ENCODE results near the gene ANKRD28. TPM values are rescaled to one million over a fixed set of nuclear protein-coding genes. Genes with fewer than 3 reads are reported as not detected.
A peak's percentile ranks its signal among the peaks of the same experiment; 100 is the strongest.

ANKRD28 gene
- total RNA-seq, 1 donor from 2014 or later: 60.6 TPM

DNA sequence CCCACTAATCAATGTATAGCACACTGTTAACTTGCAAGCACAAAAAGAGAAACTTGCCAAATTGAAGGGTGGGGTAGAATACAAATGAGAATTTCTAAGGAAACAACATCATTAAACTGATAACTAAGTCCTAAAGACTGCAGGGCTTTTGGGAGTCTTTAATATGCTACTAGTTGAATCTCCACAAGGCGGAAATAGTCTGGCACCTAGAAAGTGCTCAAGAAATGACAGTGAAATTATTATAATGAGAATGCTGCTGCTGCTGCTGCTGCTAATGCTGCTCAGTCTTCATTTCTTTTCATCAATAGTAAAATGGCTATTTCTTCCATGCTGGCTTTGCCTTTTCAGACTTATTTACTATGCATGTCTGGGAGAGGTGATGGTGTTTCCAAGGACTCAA lies 104.4 kb downstream of the ANKRD28 start:
- no peak overlapping the region for H3K4me3 ChIP-seq (ENCODE audit: low read depth, low read length)
- DNase-seq (ENCODE audit: low read depth): peak; percentile 6
- TF ChIP-seq, protein P1, sequence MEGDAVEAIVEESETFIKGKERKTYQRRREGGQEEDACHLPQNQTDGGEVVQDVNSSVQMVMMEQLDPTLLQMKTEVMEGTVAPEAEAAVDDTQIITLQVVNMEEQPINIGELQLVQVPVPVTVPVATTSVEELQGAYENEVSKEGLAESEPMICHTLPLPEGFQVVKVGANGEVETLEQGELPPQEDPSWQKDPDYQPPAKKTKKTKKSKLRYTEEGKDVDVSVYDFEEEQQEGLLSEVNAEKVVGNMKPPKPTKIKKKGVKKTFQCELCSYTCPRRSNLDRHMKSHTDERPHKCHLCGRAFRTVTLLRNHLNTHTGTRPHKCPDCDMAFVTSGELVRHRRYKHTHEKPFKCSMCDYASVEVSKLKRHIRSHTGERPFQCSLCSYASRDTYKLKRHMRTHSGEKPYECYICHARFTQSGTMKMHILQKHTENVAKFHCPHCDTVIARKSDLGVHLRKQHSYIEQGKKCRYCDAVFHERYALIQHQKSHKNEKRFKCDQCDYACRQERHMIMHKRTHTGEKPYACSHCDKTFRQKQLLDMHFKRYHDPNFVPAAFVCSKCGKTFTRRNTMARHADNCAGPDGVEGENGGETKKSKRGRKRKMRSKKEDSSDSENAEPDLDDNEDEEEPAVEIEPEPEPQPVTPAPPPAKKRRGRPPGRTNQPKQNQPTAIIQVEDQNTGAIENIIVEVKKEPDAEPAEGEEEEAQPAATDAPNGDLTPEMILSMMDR (IDR thresholded peaks at IDR 0.05; ENCODE audit: insufficient read depth, low read length, severe bottlenecking): no peak
- H3K36me3 ChIP-seq (ENCODE audit: control insufficient read depth, insufficient read depth, low read length): peaks cover 4% of the 10 kb centered on the region
- FAIRE-seq: no peak
- no peaks in the 10 kb centered on the region for H3K27me3 ChIP-seq (ENCODE audit: control insufficient read depth, insufficient read depth, low read length)

DNA sequence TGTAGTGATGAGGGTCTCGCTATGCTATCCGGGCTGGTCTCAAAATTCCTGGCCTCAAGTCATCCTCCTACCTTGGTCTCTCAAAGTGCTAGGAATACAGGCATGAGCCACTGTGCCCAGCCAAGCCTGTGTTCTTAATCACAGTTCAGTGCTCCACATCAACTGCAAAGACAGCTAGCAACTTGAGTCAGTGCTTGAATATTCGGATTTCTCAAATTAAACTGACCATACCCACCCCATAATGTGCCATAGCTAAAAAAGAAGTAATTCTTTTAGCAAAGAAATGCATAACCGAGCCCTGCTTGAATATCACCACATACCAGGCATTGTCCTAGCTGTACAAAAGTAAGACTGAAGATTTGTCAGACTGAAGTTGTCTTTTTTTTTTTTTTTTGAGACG lies 107.0 kb downstream of the ANKRD28 start:
- FAIRE-seq (no peak), DNase-seq (ENCODE audit: low read depth) (no peak)
- H3K4me3 ChIP-seq (ENCODE audit: low read depth, low read length): no peak overlapping the region
- TF ChIP-seq, protein P1 (IDR thresholded peaks at IDR 0.05; ENCODE audit: insufficient read depth, low read length, severe bottlenecking): no peak
- peaks cover 8% of the 10 kb centered on the region for H3K36me3 ChIP-seq (ENCODE audit: control insufficient read depth, insufficient read depth, low read length)
- H3K27me3 ChIP-seq (ENCODE audit: control insufficient read depth, insufficient read depth, low read length): no peaks in the 10 kb centered on the region

DNA sequence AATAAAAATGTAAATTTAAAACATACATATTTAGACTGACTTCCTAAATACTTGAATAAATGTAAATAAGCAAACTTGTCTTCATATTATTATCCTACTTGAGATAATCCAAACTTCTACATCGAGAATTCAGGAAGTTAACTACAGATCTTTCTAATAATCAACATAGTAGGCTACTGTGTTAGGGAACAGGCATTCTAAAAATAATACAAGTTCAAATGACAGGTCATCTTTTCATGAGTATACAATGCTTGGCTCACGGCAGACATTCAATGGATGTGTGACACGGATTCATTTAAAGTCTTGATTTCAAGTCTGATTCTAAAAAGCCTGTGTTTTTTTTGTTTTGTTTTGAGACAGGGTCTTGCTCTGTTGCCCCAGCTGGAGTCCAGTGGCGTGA lies 107.5 kb downstream of the ANKRD28 start:
- H3K4me3 ChIP-seq (ENCODE audit: low read depth, low read length): no peak overlapping the region
- H3K36me3 ChIP-seq (ENCODE audit: control insufficient read depth, insufficient read depth, low read length): peaks cover 8% of the 10 kb centered on the region
- H3K27me3 ChIP-seq (ENCODE audit: control insufficient read depth, insufficient read depth, low read length): no peaks in the 10 kb centered on the region
- FAIRE-seq: no peak
- no peak for DNase-seq (ENCODE audit: low read depth)
- TF ChIP-seq, protein P1 (IDR thresholded peaks at IDR 0.05; ENCODE audit: insufficient read depth, low read length, severe bottlenecking): no peak

DNA sequence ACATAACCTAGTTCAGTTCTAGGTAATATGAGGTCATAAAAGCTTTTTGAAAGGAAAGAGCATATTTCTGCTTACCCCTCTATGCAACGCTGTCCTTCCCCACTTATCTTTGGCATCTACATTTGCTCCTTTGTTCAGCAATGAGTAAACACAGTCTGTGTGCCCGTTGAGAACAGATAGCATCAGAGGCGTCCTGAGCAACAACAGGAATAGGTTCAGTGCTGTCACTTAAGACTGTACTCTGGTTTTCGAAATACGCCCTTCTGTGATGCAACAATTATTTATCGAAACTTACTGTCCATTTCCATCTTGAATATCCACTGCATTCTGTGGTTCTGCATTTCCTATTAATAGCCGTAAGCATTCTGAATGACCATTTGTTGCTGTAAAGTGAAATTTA lies 111.9 kb downstream of the ANKRD28 start:
- Histone ChIP-seq H3K36me3 (ENCODE audit: control insufficient read depth, insufficient read depth, low read length) (peaks cover 8% of the 10 kb centered on the region), H3K4me3 (ENCODE audit: low read depth, low read length) (no peak overlapping the region), H3K27me3 (ENCODE audit: control insufficient read depth, insufficient read depth, low read length) (no peaks in the 10 kb centered on the region)
- DNase-seq (ENCODE audit: low read depth) (no peak), FAIRE-seq (no peak)
- TF ChIP-seq, protein P1 (IDR thresholded peaks at IDR 0.05; ENCODE audit: insufficient read depth, low read length, severe bottlenecking): no peak

DNA sequence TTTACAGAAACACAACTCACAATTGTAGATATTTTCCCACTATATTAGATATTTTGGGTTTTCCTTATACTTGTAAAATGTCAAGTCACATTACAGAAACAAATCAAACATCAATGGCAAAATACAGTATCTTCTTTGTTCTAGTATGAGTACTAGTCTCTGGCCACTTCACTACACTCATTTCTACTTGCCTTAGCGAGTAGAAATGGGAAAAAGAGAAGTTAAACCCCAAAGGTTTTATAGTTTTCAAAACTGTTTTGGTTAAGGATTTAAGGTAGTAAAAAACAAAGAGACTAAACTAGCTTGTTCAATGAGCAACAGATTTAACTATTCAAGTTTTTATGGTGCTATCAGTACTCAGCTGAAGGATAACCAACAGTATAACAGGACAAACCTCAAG lies 114.5 kb downstream of the ANKRD28 start:
- DNase-seq (ENCODE audit: low read depth) (no peak), FAIRE-seq (no peak)
- Histone ChIP-seq H3K27me3 (ENCODE audit: control insufficient read depth, insufficient read depth, low read length) (no peaks in the 10 kb centered on the region), H3K4me3 (ENCODE audit: low read depth, low read length) (no peak overlapping the region), H3K36me3 (ENCODE audit: control insufficient read depth, insufficient read depth, low read length) (peaks cover 5% of the 10 kb centered on the region)
- TF ChIP-seq, protein P1 (IDR thresholded peaks at IDR 0.05; ENCODE audit: insufficient read depth, low read length, severe bottlenecking): no peak

DNA sequence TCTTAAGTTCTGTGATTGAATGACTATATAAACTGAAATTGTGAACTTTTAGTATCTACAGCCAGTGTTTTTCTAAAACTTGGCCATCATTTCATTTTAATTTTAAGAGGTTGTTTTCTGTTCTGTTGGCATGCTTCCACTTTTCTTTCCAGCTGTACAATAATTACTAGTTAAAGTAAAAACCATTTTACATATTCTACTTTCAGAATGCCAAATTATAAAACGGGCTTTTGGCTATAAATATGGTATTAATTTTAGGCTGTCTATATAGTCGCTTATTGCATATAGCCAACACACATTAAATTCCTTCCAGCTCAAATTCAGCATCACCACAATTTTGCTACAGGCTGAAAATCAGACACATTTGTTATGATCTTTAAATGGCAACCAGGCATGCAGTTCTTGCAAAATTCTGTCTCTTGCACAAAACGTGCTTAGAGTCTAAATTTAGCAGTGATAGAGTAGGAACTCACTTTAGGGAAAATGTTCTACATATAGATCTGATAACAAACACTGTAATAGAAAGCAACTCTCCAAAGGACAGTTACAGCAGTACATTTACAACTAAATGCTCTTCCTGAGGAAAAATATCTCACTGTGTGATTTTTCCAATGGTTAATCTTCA lies 115.1 kb downstream of the ANKRD28 start:
- Histone ChIP-seq H3K27me3 (ENCODE audit: control insufficient read depth, insufficient read depth, low read length) (no peaks in the 10 kb centered on the region), H3K36me3 (ENCODE audit: control insufficient read depth, insufficient read depth, low read length) (peaks cover 5% of the 10 kb centered on the region), H3K4me3 (ENCODE audit: low read depth, low read length) (no peak overlapping the region)
- TF ChIP-seq, protein P1 (IDR thresholded peaks at IDR 0.05; ENCODE audit: insufficient read depth, low read length, severe bottlenecking): no peak
- FAIRE-seq: no peak
- no peak for DNase-seq (ENCODE audit: low read depth)

Data from bronchial epithelial cell (primary cell).